ENCODE measurements around the gene PLEKHH3. TPM values are rescaled to one million over a fixed set of nuclear protein-coding genes. Genes with fewer than 3 reads are reported as not detected.

PLEKHH3 gene
- total RNA-seq, 1 experiment from 2014 or later, result 21.4 TPM

- H3K23me2 ChIP-seq (ENCODE audit: insufficient read length, low read depth, low read length, poor library complexity, severe bottlenecking), result no peaks in the 10 kb centered on the region
- no peak overlapping the region for H3K4me2 ChIP-seq (ENCODE audit: insufficient read depth, insufficient read length, low read length)
- no peak overlapping the region for H2BK20ac ChIP-seq (ENCODE audit: low read depth, low read length, poor library complexity, severe bottlenecking)
- Mint-ChIP-seq H3K27ac (no peak overlapping the region), H3K36me3 (ENCODE audit: insufficient read depth in 1 of 3, low read depth in 3 of 3) (no peaks in the 10 kb centered on the region), H3K27me3 (ENCODE audit: low read depth) (no peaks in the 10 kb centered on the region), H3K4me1 (peaks cover 2 to 3% of the 10 kb centered on the region in 2 experiments), H3K4me3 (no peak overlapping the region), H3K9me3 (no peaks in the 10 kb centered on the region)
- no peak overlapping the region for H4K8ac ChIP-seq (replicated peaks; ENCODE audit: insufficient read length, low read depth, low read length)
- no peak overlapping the region for H2AFZ ChIP-seq (ENCODE audit: low read length)
- H3K27me3 ChIP-seq (ENCODE audit: insufficient read depth, low read length), result no peaks in the 10 kb centered on the region
- no peak overlapping the region for H2BK5ac ChIP-seq (ENCODE audit: insufficient read length, low read length)
- H3K9ac ChIP-seq (ENCODE audit: extremely low read depth, insufficient read length, low read length), result no peak overlapping the region
- no peak overlapping the region for H3K4ac ChIP-seq (ENCODE audit: low read depth, low read length)
- H4K91ac ChIP-seq (ENCODE audit: insufficient read length, low read depth, low read length), result no peak overlapping the region
- no peak overlapping the region for H3T11ph ChIP-seq (ENCODE audit: low read length)
- H3K4me1 ChIP-seq (ENCODE audit: insufficient read depth, low read length), result no peaks in the 10 kb centered on the region
- H3K56ac ChIP-seq (ENCODE audit: insufficient read length, low read depth, low read length), result no peak overlapping the region
- no peak overlapping the region for H2AK5ac ChIP-seq (ENCODE audit: insufficient read length, low read length)
- no peak overlapping the region for H4K5ac ChIP-seq (ENCODE audit: insufficient read length, low read depth, low read length)
- H3K14ac ChIP-seq (ENCODE audit: insufficient read depth, low read length), result no peak overlapping the region
- no peak overlapping the region for H2BK120ac ChIP-seq (ENCODE audit: low read depth, low read length, poor library complexity, severe bottlenecking)
- H2BK15ac ChIP-seq (ENCODE audit: low read depth, low read length), result no peak overlapping the region
- no peak for TF ChIP-seq CTCF (conservative IDR thresholded peaks at IDR 0.05)
- no peak overlapping the region for H3K18ac ChIP-seq (ENCODE audit: insufficient read length, low read depth, low read length)
- H3K9me3 ChIP-seq (ENCODE audit: control insufficient read depth, low read depth, low read length), result no peaks in the 10 kb centered on the region
- DNase-seq, result no peak
- no peak overlapping the region for H2BK12ac ChIP-seq (ENCODE audit: insufficient read length, low read depth, low read length)
- no peaks in the 10 kb centered on the region for H3K79me1 ChIP-seq (ENCODE audit: insufficient read depth, low read depth, low read length, poor library complexity, severe bottlenecking)
- no CpG with 5 or more reads among the region's 7 CpGs for WGBS (ENCODE audit: extremely low coverage, insufficient read length, low lambda C conversion rate)
- H4K20me1 ChIP-seq (ENCODE audit: control insufficient read depth, insufficient read depth, insufficient read length), result peaks cover 2% of the 10 kb centered on the region
- no peak overlapping the region for H3K23ac ChIP-seq (ENCODE audit: insufficient read length, low read depth, low read length)
- no peak overlapping the region for H3K27ac ChIP-seq (ENCODE audit: insufficient read length, low read depth, low read length)
- no peaks in the 10 kb centered on the region for H3K79me2 ChIP-seq (ENCODE audit: insufficient read depth, low read length)
These were observed 52.8 kb downstream of the PLEKHH3 start for GRCh38 chr17:42623732-42624596.
